Measurements from ENCODE around the gene VPS41. TPM values are rescaled to one million over a fixed set of nuclear protein-coding genes. Genes with fewer than 3 reads are reported as not detected.
"Not testable (repeated sequence)": the region's sequence is repeated elsewhere in the genome, so short reads cannot be mapped to it uniquely, and the experiment has no call there.

VPS41 gene
- total RNA-seq, 1 donor from 2014 or later: 60.4 TPM

- intact Hi-C loops (cut with micrococcal nuclease): no loop called here
Observed at GRCh38 chr7:38858259-38858884, 50.6 kb downstream of the VPS41 start.

GRCh38 chr7:38855867-38856266, 53.1 kb downstream of the VPS41 start:
- intact Hi-C loops (cut with micrococcal nuclease): no loop called here

GRCh38 chr7:38855386-38855785, 53.6 kb downstream of the VPS41 start:
- intact Hi-C loops (cut with micrococcal nuclease): no loop called here

GRCh38 chr7:38854947-38855346, 54.0 kb downstream of the VPS41 start:
- intact Hi-C loops (cut with micrococcal nuclease): not testable (repeated sequence)

- intact Hi-C loops (cut with micrococcal nuclease): no loop called here
Observed at GRCh38 chr7:38851321-38851720, 57.7 kb downstream of the VPS41 start.

- intact Hi-C loops (cut with micrococcal nuclease): no loop called here
Observed at GRCh38 chr7:38846280-38846679, 62.7 kb downstream of the VPS41 start.

- intact Hi-C loops (cut with micrococcal nuclease): no loop called here
Observed at GRCh38 chr7:38844952-38845563, 63.9 kb downstream of the VPS41 start.

- intact Hi-C loops (cut with micrococcal nuclease): no loop called here
Observed at GRCh38 chr7:38842746-38843145, 66.2 kb downstream of the VPS41 start.

- intact Hi-C loops (cut with micrococcal nuclease): no loop called here
Observed at GRCh38 chr7:38840736-38841460, 68.1 kb downstream of the VPS41 start.

- intact Hi-C loops (cut with micrococcal nuclease): no loop called here
Observed at GRCh38 chr7:38839851-38840250, 69.1 kb downstream of the VPS41 start.

- intact Hi-C loops (cut with micrococcal nuclease): no loop called here
Observed at GRCh38 chr7:38838725-38839385, 70.1 kb downstream of the VPS41 start.

- intact Hi-C loops (cut with micrococcal nuclease): no loop called here
Observed at GRCh38 chr7:38834357-38834756, 74.6 kb downstream of the VPS41 start.

- intact Hi-C loops (cut with micrococcal nuclease): no loop called here
Observed at GRCh38 chr7:38833329-38833728, 75.7 kb downstream of the VPS41 start.

- intact Hi-C loops (cut with micrococcal nuclease): no loop called here
Observed at GRCh38 chr7:38831259-38831996, 77.6 kb downstream of the VPS41 start.

- intact Hi-C loops (cut with micrococcal nuclease): no loop called here
Observed at GRCh38 chr7:38830826-38831225, 78.2 kb downstream of the VPS41 start.

- intact Hi-C loops (cut with micrococcal nuclease): no loop called here
Observed at GRCh38 chr7:38829488-38830165, 79.4 kb downstream of the VPS41 start.

- intact Hi-C loops (cut with micrococcal nuclease): no loop called here
Observed at GRCh38 chr7:38828026-38828425, 81.0 kb downstream of the VPS41 start.

- intact Hi-C loops (cut with micrococcal nuclease): no loop called here
Observed at GRCh38 chr7:38825721-38826440, 83.1 kb downstream of the VPS41 start.

- intact Hi-C loops (cut with micrococcal nuclease): no loop called here
Observed at GRCh38 chr7:38824948-38825347, 84.0 kb downstream of the VPS41 start.

- intact Hi-C loops (cut with micrococcal nuclease): no loop called here
Observed at GRCh38 chr7:38822549-38822948, 86.4 kb downstream of the VPS41 start.

All from T-helper 2 cell treated with Interferon-gamma antibody and Interleukin-4, amounts not matched to agents 100 ng/mL and 5 ng/mL, for 36 hours (primary cell).